Measurements from ENCODE around the gene AHCYL2. TPM values are rescaled to one million over a fixed set of nuclear protein-coding genes. Genes with fewer than 3 reads are reported as not detected.
"Not testable (repeated sequence)": the region's sequence is repeated elsewhere in the genome, so short reads cannot be mapped to it uniquely, and the experiment has no call there.

AHCYL2 gene
- total RNA-seq, 2 donors from 2014 or later: 11.2 to 13.6 TPM

- DNase-seq (ENCODE audit: low spot score): no peak
- intact Hi-C loops (cut with DNase I): no loop called here
Observed at GRCh38 chr7:129453510-129454248, 228.8 kb downstream of the AHCYL2 start.

GRCh38 chr7:129454249-129454551 lies 229.4 kb downstream of the AHCYL2 start:
- DNase-seq (ENCODE audit: low spot score): no peak
- intact Hi-C loops (cut with DNase I): no loop called here

GRCh38 chr7:129456421-129456820 lies 231.6 kb downstream of the AHCYL2 start:
- DNase-seq (ENCODE audit: low spot score): no peak
- intact Hi-C loops (cut with DNase I): no loop called here

GRCh38 chr7:129457101-129457500 lies 232.3 kb downstream of the AHCYL2 start:
- no peak for DNase-seq (ENCODE audit: low spot score)
- intact Hi-C loops (cut with DNase I): no loop called here

- DNase-seq (ENCODE audit: low spot score): no peak
- intact Hi-C loops (cut with DNase I): no loop called here
Observed at GRCh38 chr7:129458171-129458570, 233.3 kb downstream of the AHCYL2 start.

- intact Hi-C loops (cut with DNase I): loop anchor here in 1 of 2 donors (10.0 kb wide), 2 partner anchors 87 to 247 kb away; no protein-coding TSS in a partner anchor
- no peak for DNase-seq (ENCODE audit: low spot score)
Observed at GRCh38 chr7:129461809-129462208, 237.0 kb downstream of the AHCYL2 start.

GRCh38 chr7:129462420-129462819 lies 237.6 kb downstream of the AHCYL2 start:
- intact Hi-C loops (cut with DNase I): loop anchor here in 1 of 2 donors (10.0 kb wide), 2 partner anchors 88 to 248 kb away; no protein-coding TSS in a partner anchor
- no peak for DNase-seq (ENCODE audit: low spot score)

GRCh38 chr7:129464194-129464593 lies 239.4 kb downstream of the AHCYL2 start:
- intact Hi-C loops (cut with DNase I): loop anchor here in 1 of 2 donors (10.0 kb wide), 2 partner anchors 89 to 249 kb away; no protein-coding TSS in a partner anchor
- DNase-seq (ENCODE audit: low spot score): no peak

- intact Hi-C loops (cut with DNase I): loop anchor here (5.0 to 10.0 kb wide), 3 partner anchors 90 to 250 kb away; no protein-coding TSS in a partner anchor
- no peak for DNase-seq (ENCODE audit: low spot score)
Observed at GRCh38 chr7:129465080-129465479, 240.2 kb downstream of the AHCYL2 start.

- no peak for DNase-seq (ENCODE audit: low spot score)
- intact Hi-C loops (cut with DNase I): loop anchor here (5.0 to 10.0 kb wide), 3 partner anchors 92 to 252 kb away; no protein-coding TSS in a partner anchor
Observed at GRCh38 chr7:129466796-129467195, 242.0 kb downstream of the AHCYL2 start.

- intact Hi-C loops (cut with DNase I): loop anchor here (5.0 to 10.0 kb wide), 3 partner anchors 93 to 253 kb away; no protein-coding TSS in a partner anchor
- no peak for DNase-seq (ENCODE audit: low spot score)
Observed at GRCh38 chr7:129468087-129468486, 243.3 kb downstream of the AHCYL2 start.

- intact Hi-C loops (cut with DNase I): loop anchor here (5.0 to 10.0 kb wide), 3 partner anchors 94 to 254 kb away; no protein-coding TSS in a partner anchor
- no peak for DNase-seq (ENCODE audit: low spot score)
Observed at GRCh38 chr7:129468547-129468946, 243.7 kb downstream of the AHCYL2 start.

GRCh38 chr7:129469930-129470329 lies 245.1 kb downstream of the AHCYL2 start:
- intact Hi-C loops (cut with DNase I): loop anchor here (5.0 to 10.0 kb wide), 3 partner anchors 95 to 255 kb away; no protein-coding TSS in a partner anchor
- no peak for DNase-seq (ENCODE audit: low spot score)

- intact Hi-C loops (cut with DNase I): loop anchor here in 1 of 2 donors (10.0 kb wide), 1 partner anchor 256 kb away; no protein-coding TSS in a partner anchor
- no peak for DNase-seq (ENCODE audit: low spot score)
Observed at GRCh38 chr7:129470411-129470810, 245.6 kb downstream of the AHCYL2 start.

- intact Hi-C loops (cut with DNase I): loop anchor here in 1 of 2 donors (10.0 kb wide), 1 partner anchor 257 kb away; no protein-coding TSS in a partner anchor
- no peak for DNase-seq (ENCODE audit: low spot score)
Observed at GRCh38 chr7:129471402-129471827, 246.6 kb downstream of the AHCYL2 start.

GRCh38 chr7:129475931-129476330 lies 251.1 kb downstream of the AHCYL2 start:
- intact Hi-C loops (cut with DNase I): loop anchor here in 1 of 2 donors (10.0 kb wide), 1 partner anchor 261 kb away; no protein-coding TSS in a partner anchor
- DNase-seq (ENCODE audit: low spot score): not testable (repeated sequence)

GRCh38 chr7:129476398-129476797 lies 251.6 kb downstream of the AHCYL2 start:
- DNase-seq (ENCODE audit: low spot score): not testable (repeated sequence)
- intact Hi-C loops (cut with DNase I): loop anchor here in 1 of 2 donors (10.0 kb wide), 1 partner anchor 262 kb away; no protein-coding TSS in a partner anchor

Data from posterior vena cava (tissue), 2 donors.